ENCODE measurements around the gene WNT8B. TPM values are rescaled to one million over a fixed set of nuclear protein-coding genes. Genes with fewer than 3 reads are reported as not detected.

The WNT8B gene
- total and polyA plus RNA-seq, 9 of the 15 experiments (the other 6 are each of a cell fraction or from before 2014, with no cell fraction given): not detected

- no peak for TF ChIP-seq ZNF277 (CRISPR knock-in tag; IDR thresholded peaks at IDR 0.05; ENCODE audit: borderline replicate concordance)
- TF ChIP-seq MTF1 (CRISPR knock-in tag; IDR thresholded peaks at IDR 0.05; ENCODE audit: borderline replicate concordance): no peak
- TF ChIP-seq CREB3L1 (IDR thresholded peaks at IDR 0.05; ENCODE audit: borderline replicate concordance, low read depth): no peak
- no peak for TF ChIP-seq ZNF212 (CRISPR knock-in tag; IDR thresholded peaks at IDR 0.05)
- TF ChIP-seq HLTF (IDR thresholded peaks at IDR 0.05): no peak
These were observed 21.3 kb downstream of the WNT8B start (continued) for GRCh38 chr10:100483876-100484666.

GRCh38 chr10:100485366-100485765, 22.6 kb downstream of the WNT8B start:
- Histone ChIP-seq H3K36me3 (ENCODE audit: control insufficient read depth, insufficient read depth, low read length) (no peaks in the 10 kb centered on the region; the same call in 2 of the 3 replicates), H4K20me1 (replicated peaks; ENCODE audit: control insufficient read depth, insufficient read depth, low read length) (peaks cover 8% of the 10 kb centered on the region; the same call in 1 of the 2 replicates), H3K9me3 (replicated peaks; ENCODE audit: control insufficient read depth, insufficient read depth, low read depth, low read length) (no peaks in the 10 kb centered on the region), H3K79me2 (ENCODE audit: control insufficient read depth, insufficient read depth, low read length) (no peaks in the 10 kb centered on the region), H3K9ac (ENCODE audit: insufficient read depth in 1 of 2, low read depth in 2 of 2, low read length in 2 of 2) (no peak overlapping the region), H3K4me3 (no peak overlapping the region), H3K4me2 (ENCODE audit: insufficient read depth, low read length) (no peak overlapping the region), H3K27me3 (ENCODE audit: control insufficient read depth in 2 of 2, insufficient read depth in 2 of 2, low read length in 2 of 2) (peaks cover 3 to 15% of the 10 kb centered on the region in 2 experiments; a peak in 4 of 5 replicates), H3K9me1 (ENCODE audit: control insufficient read depth, insufficient read depth, low read length) (no peaks in the 10 kb centered on the region), H3K4me1 (replicated peaks in 1 of 2; ENCODE audit: control insufficient read depth in 2 of 2, insufficient read depth in 2 of 2, low read length in 2 of 2) (peaks cover 0 to 8% of the 10 kb centered on the region in 2 experiments; a peak in 3 of 5 replicates), H3K27ac (ENCODE audit: extremely low read depth, low read depth, low read length) (no peak overlapping the region), H2AFZ (ENCODE audit: low read depth, low read length) (no peak overlapping the region)
- CTCF ChIA-PET (ENCODE audit: low intra/inter-chr PET ratio): no interaction called here
- DNase-seq (ENCODE audit: extremely low read depth in 1 of 4, low spot score in 3 of 4): no peak
- intact Hi-C loops (cut with micrococcal nuclease) (no loop called here), in situ Hi-C loops (cut with MboI) (no loop called here)
- BruUV-seq (replicated peaks): no TSS peak
- WGBS (ENCODE audit: insufficient coverage, low coverage, missing lambda C conversion rate): 32% methylated on average over 8 of the region's 8 CpGs
- POLR2A ChIA-PET: interaction anchor here (0.6 kb wide), 1 partner anchor 200 kb away, joined by 3 read pairs; no protein-coding TSS in a partner anchor
- no peak for FAIRE-seq
- ATAC-seq: no peak
- TF ChIP-seq MBD2 (IDR thresholded peaks at IDR 0.05; ENCODE audit: borderline replicate concordance, low read depth) (no peak), MLX (CRISPR knock-in tag; conservative IDR thresholded peaks at IDR 0.05) (no peak), MCM3 (IDR thresholded peaks at IDR 0.05) (no peak), XRCC4 (IDR thresholded peaks at IDR 0.05; ENCODE audit: extremely low read depth, insufficient read depth, insufficient read length) (no peak), NFIC (IDR thresholded peaks at IDR 0.05) (no peak), CUX1 (CRISPR knock-in tag; IDR thresholded peaks at IDR 0.05) (no peak)
